TTC549 (cell line): ENCODE data around the gene PARP16.
"Not testable (repeated sequence)": the region's sequence is repeated elsewhere in the genome, so short reads cannot be mapped to it uniquely, and the experiment has no call there.

ENCODE experiments used
- FAIRE-seq: peaks from 2 replicates; lab custom pipeline; 2012; peaks lifted over from hg19 to GRCh38; lab: Jason Lieb, UNC

PARP16 gene

GRCh38 chr15:65275104-65275727, 11.5 kb downstream of the PARP16 start:
- no peak for FAIRE-seq

- peak; percentile 36 for FAIRE-seq
These were observed 15.7 kb downstream of the PARP16 start for GRCh38 chr15:65270811-65271545.

GRCh38 chr15:65268411-65268810, 18.3 kb downstream of the PARP16 start:
- FAIRE-seq, result no peak

- no peak for FAIRE-seq
These were observed 20.2 kb downstream of the PARP16 start for GRCh38 chr15:65266469-65266868.

GRCh38 chr15:65264863-65265430, 21.7 kb downstream of the PARP16 start:
- no peak for FAIRE-seq

- no peak for FAIRE-seq
These were observed 23.4 kb downstream of the PARP16 start for GRCh38 chr15:65263313-65263712.

- FAIRE-seq, result no peak
These were observed 25.7 kb downstream of the PARP16 start for GRCh38 chr15:65260968-65261367.

- FAIRE-seq, result no peak
These were observed 27.3 kb downstream of the PARP16 start for GRCh38 chr15:65259367-65259797.

- no peak for FAIRE-seq
These were observed 28.1 kb downstream of the PARP16 start for GRCh38 chr15:65258375-65259262.

- no peak for FAIRE-seq
These were observed 31.1 kb downstream of the PARP16 start for GRCh38 chr15:65255486-65256140.

- no peak for FAIRE-seq
These were observed 31.9 kb downstream of the PARP16 start for GRCh38 chr15:65254758-65255157.

GRCh38 chr15:65254356-65254755, 32.3 kb downstream of the PARP16 start:
- no peak for FAIRE-seq

GRCh38 chr15:65249641-65250040, 37.0 kb downstream of the PARP16 start:
- no peak for FAIRE-seq

- no peak for FAIRE-seq
These were observed 38.0 kb downstream of the PARP16 start for GRCh38 chr15:65248511-65249255.

- FAIRE-seq, result no peak
These were observed 39.7 kb downstream of the PARP16 start for GRCh38 chr15:65246939-65247338.

- FAIRE-seq, result no peak
These were observed 40.5 kb downstream of the PARP16 start for GRCh38 chr15:65246026-65246714.

- FAIRE-seq, result no peak
These were observed 41.4 kb downstream of the PARP16 start for GRCh38 chr15:65245096-65245856.

GRCh38 chr15:65244638-65245037, 42.0 kb downstream of the PARP16 start:
- FAIRE-seq, result no peak

- not testable (repeated sequence) for FAIRE-seq
These were observed 50.2 kb downstream of the PARP16 start for GRCh38 chr15:65236443-65236842.

- FAIRE-seq, result no peak
These were observed 53.0 kb downstream of the PARP16 start for GRCh38 chr15:65233696-65234095.
